ENCODE measurements around the gene HSDL1.
"Not testable (repeated sequence)": the region's sequence is repeated elsewhere in the genome, so short reads cannot be mapped to it uniquely, and the experiment has no call there.

HSDL1 gene

DNA sequence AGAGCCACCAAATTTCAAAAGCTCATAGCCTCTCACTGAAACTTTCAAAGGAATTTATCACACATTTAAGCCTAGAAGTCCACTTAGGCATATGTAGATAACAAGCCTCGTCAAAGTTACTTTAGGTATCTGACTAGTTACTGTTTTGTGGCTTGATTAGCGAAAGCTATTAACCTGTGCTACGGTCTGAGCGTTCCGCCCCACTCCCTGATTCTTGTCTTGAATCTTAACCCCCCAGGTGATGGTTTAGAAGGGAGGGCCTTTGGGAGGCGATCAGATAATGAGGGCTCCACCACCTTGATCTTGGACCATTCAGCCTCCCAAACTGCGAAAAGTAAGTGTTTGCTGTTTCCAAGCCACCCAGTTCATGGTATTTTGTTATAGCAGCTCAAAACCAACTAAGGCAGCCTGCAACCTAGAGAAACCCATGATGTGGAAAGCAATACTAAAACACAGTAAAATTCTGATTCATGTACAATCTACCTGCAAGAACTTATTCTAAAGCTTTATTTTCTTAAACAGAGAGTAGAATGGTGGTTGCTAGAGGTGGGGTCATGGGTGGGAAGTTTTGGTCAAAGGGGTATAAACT, 7.1 kb downstream of the HSDL1 start:
- DNase-seq = no peak

GRCh38 chr16:84137287-84137686, 7.7 kb downstream of the HSDL1 start:
- no peak for DNase-seq

DNA sequence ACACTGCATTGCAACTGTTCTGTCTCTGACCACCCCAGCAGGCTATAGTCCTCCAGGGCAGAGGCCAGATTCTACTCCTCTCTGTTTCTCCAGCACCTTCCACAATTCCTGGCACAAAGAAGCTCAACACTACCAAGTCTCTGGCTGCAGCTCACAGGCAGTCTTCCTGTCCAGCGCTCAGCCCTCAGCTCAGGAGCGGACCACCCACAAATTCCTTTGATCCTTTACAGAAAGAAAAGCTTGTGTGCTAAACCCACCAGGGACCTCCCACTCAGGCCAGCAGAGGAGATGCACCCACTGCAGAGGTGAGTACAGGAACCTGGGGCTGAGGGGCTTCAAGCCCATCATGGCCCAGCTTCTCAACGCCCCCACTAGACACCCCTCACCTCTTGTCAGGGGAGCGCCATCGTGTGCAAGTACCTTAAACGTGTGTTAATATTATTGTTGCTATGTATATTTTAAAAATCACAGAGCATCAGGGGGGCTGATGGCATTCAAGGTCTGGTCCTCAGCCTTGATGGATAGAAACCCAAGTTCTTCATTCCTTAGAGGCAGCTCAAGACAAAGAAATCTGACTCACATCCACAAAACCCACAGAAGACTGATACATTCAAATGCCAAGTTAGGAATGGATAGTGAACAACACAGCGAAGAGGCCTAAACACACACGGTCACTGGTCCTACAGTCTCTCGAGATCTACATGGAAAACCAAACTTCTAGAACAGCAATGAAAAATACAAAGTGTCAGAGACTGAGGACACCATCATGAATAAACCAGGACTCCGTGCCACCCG, 8.4 kb downstream of the HSDL1 start:
- DNase-seq = no peak

- DNase-seq = no peak
Measured at GRCh38 chr16:84132527-84133285, 12.3 kb downstream of the HSDL1 start.

DNA sequence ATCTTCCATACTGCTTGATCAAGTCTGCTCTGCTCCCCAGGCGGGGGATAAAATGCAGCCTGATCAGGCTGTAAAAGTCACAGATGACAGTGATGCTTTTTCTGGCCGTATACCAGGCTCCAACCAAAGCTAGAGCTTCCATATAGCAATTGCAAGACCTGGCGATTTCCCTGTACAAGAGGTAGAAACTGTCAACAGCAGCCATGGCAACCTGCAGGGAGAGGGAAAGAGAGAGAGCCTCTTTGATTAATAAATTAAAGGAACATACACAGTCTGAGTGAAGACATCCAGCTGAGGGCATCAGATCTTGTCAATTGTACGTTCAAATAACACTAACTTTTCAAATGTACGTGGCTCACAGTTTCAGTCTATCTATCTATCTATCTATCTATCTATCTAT, 13.9 kb downstream of the HSDL1 start:
- DNase-seq = no peak

DNA sequence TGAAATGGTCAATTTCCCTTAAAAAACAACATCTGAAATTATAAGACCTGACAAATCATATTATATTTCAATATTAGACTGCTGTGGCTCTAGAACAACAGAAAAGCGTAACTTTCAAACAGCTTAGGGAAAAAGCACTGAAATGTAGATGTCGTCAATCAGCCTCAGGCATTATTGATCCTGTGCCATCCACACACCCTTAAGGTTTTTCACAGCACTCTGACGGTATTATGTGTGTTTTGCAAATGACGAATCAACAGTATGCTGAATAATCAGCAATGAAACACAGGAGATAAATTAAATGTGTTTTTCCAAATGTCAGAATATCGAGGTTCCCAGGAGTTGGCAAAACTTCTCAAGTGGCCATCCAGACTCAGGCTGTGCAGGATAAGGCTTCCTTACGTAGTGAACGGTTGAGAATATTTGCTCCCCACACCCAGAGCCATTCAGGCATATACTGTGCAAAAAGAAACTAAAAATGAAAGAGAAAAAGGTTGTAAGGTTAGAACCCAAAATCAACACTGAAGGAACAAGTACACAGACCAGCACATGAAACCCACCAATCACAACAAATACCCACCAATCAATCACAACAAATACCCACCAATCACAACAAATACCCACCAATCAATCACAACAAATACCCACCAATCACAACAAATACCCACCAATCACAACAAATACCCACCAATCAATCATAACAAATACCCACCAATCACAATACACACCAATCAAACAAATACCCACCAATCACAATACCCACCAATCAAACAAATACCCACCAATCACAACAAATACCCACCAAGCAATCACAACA, 20.5 kb downstream of the HSDL1 start:
- no peak for DNase-seq

DNA sequence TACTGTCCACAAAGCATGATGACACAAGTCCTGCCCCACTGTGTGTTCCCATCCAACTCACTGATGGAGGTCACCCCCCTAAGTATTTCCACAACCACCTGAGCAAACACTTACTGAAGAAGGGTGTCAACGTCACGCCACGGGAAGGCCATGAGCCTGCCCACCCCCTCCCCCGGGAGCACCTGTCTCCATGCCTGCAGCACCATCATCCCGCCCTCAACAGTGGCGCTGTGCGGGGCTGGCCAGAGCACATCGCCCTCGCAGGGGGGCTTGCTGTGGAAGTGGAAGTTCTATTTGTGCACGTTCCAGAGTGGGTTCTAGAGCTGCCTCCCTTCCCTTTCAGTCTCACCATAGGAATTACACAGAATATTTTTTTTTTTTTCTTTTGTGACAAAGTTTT, 24.0 kb downstream of the HSDL1 start:
- DNase-seq = no peak

- no peak for DNase-seq
Measured at GRCh38 chr16:84120023-84120422, 25.0 kb downstream of the HSDL1 start.

DNA sequence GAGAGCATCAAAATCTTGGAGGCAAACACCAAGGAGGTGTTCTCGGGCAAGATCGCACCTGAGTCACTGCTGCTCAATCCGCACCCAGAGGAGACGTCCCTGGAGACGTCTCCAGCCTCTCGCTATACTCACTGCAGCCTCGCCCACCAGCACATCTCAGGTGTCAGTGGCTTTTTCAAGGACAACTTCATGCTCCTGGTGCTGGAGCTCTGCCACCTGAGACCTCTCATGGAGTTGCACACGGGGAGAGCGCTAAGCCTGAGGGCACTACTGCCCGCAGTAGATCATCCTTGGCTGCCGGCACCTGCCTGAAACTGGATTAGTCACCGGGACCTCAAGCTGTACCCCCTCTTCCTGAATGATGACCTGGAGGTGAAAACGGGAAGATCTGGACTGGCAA, 25.6 kb downstream of the HSDL1 start:
- no peak for DNase-seq

DNA sequence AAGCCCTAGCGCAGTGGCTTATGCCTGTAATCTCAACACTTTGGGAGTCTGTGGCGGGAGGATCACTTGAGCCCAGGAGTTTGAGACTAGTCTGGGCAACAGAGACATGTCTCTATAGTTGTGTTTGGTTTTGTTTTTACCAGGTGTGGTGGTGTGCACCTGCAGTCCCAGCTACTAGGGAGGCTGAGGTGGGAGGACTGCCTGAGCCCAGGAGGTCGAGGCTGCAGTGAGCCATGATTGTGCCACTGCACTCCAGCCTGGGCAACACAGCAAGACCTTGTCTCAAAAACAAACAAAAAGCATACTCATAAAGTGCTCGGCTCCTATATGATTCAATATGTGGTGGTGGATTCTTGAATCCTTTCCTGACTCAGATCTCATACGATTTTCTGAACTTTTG, 26.7 kb downstream of the HSDL1 start:
- DNase-seq = not testable (repeated sequence)

DNA sequence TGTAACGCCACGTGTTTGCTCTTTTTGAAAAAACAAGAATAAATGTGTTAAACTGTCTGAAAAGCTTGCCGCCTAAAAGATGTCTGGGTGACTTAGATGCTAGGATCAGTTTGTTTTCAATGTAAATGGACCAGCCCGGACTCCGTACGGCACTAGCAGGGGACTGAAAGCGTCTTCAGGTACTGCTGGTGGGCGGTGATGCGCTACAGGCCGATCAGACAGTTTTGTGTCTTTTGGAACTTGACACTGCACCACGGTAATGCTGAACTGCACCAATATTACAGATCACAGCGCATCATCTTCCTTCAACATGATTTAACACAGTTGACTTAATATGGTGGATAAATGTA, 27.5 kb downstream of the HSDL1 start:
- peak; percentile 58 for DNase-seq

- DNase-seq = peak; percentile 95
Measured at GRCh38 chr16:84116720-84117493, 28.1 kb downstream of the HSDL1 start, which contains the start of gene MBTPS1. TSS of gene MBTPS1 (minus strand) at chr16:84116942. CDS start at chr16:84101783, 15,159 bp downstream.

DNA sequence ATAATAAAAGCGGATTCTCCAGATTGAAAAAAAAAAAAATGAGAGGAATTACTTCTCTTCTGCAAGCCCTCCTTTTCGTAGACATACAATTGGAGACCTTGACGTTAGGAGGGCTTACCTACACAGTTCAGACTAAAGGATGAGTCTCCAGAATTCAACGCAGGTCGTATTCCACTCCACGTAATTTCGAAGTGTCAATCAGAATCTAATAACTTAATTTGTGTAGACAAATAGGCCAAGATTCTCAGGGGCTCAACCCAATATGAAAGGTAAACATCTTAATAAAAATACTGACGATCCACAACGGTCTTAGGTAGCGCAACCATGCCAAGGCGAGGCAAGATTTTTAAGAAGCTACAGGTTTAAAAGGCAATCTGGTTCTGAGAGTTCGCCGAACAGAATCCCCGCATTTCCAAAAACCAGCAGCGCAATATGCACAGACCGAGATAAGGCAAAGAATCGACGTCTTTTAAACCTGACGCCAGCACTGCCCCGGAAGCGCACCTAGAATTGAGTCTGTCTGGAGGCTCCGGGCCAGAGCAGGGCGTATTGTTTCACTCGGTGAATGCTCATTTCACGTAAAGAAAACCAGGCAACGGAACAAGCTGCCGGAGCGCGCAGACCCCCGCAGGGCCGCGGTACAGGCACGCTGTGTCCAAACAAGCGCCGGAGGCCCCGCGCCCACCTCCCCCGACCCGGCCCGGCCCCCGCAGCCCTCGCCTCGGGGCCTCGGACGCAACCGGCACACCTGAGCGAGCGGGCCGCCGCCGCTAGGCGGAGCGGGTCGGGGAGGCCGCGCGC, 28.9 kb downstream of the HSDL1 start:
- peak; percentile 11 for DNase-seq

- DNase-seq = not testable (repeated sequence)
Measured at GRCh38 chr16:84111949-84112348, 33.0 kb downstream of the HSDL1 start.

DNA sequence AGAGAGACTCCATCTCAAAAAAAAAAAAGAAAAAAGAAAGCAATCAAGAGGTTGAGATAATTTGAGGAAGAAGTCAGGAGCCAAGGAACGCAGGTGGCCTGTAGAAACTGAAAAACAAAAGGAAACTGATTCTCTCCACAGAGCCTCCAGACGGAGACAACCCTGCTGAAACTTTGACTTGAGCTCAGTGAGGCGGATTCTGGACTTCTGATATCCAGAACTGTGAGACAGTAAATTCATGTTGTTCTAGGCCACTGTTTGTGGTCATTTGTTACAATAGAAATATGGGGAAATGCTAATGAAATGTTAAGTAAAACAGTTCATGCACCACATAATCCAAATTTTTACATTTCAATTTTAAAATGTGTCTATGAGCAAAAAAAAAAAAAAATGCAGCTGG, 33.5 kb downstream of the HSDL1 start:
- DNase-seq = no peak

DNA sequence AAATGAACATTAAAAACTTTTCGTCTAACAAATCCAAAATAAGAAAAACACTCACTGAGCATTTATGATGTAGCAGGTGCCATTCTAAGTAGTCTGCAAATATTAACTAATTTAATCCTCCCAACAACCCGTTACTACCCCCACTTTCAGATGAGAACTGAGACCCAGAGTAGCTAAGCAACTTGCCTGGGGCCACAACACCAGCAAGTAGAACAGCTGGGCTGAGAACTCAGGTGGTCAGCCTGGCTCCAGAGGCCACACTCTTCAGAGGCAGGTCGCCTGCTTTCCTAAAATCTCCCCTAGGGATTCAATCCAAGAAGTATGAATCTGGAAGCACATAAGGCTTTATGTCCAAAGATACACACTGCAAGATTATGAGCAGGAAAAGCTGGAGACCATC, 34.5 kb downstream of the HSDL1 start:
- DNase-seq = no peak

DNA sequence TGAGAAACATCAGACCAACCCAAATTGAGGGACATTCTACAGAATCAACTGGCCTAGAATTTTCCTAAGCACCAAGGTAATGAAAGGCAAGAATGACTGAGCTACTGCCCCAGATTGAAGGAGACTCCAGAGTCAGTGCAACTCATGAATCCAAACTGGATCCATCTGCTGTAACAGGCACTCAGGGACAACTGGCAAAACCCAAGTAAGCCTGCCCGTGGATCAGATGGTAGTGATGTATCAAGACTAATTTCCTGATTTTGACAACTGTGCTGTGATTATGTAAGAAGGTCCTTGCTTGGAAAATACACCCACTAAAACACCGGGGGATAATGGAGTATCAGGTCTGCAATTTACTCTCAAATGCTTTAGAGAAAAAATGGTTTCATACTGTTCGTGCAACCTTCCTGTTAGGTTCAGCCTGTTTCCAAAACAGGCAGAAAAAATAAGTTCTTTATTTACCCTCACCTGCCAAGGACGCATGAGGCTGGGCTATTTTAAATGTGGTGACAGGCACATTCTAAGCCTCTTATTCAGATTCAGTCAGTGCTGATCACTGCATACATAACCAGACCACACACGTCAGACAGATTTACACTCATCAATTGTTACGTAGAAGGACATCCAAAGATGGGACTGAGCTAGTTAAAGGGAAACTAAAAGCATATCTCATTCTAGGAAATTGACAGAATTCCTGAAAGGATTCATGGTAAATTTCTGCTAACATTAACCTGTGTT, 35.2 kb downstream of the HSDL1 start:
- DNase-seq = no peak

- no peak for DNase-seq
Measured at GRCh38 chr16:84107921-84108320, 37.1 kb downstream of the HSDL1 start.

- no peak for DNase-seq
Measured at GRCh38 chr16:84105948-84106740, 38.8 kb downstream of the HSDL1 start.

- DNase-seq = no peak
Measured at GRCh38 chr16:84105301-84105815, 39.6 kb downstream of the HSDL1 start.

Measured in KG1 (cell line).